Neural progenitor cell (in vitro differentiated cells): ENCODE measurements around the gene CNGA3.
"Not testable (repeated sequence)": the region's sequence is repeated elsewhere in the genome, so short reads cannot be mapped to it uniquely, and the experiment has no call there.

ENCODE experiments used
- EZH2 ChIP-seq: fragments of 200-600 bp; sonication (generic); IDR thresholded peaks from 2 replicates; pipeline ENCODE4 v1.6.1; 2017; ENCODE audit warnings: antibody characterized with exemption, mild to moderate bottlenecking, moderate library complexity
- EZH2phosphoT487 ChIP-seq: fragments of 200-600 bp; sonication (generic); IDR thresholded peaks from 2 replicates; pipeline ENCODE4 v1.6.1; 2017; ENCODE audit warnings: antibody characterized with exemption
- TF ChIP-seq, protein P1 (sequence below): fragments of 200-600 bp; sonication (generic); IDR thresholded peaks from 2 replicates; pipeline ENCODE4 v1.5.1; 2017; ENCODE audit warnings: antibody characterized with exemption, mild to moderate bottlenecking

DNA sequence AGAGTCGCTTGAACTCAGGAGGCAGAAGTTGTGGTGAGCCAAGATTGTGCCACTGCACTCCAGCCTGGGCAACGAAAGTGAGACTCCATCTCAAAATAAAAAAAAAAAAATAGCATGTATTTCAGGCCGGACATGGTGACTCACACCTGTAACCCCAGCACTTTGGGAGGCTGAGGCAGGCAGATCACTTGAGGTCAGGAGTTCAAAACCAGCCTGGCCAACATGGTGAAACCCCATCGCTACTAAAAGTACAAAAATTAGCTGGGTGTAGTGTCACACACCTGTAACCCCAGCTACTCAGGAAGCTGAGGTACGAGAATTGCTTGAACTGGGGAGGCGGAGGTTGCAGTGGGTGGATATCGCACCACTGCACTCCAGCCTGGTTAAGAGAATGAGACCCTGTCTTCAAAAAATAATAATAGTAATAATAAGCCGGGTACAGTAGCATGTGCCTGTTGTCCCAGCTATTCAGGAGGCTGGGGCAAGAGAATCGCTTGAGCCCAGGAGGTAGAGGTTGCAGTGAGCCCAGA, 69.5 kb downstream of the CNGA3 start:
- TF ChIP-seq, protein P1, sequence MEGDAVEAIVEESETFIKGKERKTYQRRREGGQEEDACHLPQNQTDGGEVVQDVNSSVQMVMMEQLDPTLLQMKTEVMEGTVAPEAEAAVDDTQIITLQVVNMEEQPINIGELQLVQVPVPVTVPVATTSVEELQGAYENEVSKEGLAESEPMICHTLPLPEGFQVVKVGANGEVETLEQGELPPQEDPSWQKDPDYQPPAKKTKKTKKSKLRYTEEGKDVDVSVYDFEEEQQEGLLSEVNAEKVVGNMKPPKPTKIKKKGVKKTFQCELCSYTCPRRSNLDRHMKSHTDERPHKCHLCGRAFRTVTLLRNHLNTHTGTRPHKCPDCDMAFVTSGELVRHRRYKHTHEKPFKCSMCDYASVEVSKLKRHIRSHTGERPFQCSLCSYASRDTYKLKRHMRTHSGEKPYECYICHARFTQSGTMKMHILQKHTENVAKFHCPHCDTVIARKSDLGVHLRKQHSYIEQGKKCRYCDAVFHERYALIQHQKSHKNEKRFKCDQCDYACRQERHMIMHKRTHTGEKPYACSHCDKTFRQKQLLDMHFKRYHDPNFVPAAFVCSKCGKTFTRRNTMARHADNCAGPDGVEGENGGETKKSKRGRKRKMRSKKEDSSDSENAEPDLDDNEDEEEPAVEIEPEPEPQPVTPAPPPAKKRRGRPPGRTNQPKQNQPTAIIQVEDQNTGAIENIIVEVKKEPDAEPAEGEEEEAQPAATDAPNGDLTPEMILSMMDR: not testable (repeated sequence)
- TF ChIP-seq EZH2, EZH2phosphoT487: not testable (repeated sequence)
